Measurements from ENCODE around the gene KCTD5.

DNA sequence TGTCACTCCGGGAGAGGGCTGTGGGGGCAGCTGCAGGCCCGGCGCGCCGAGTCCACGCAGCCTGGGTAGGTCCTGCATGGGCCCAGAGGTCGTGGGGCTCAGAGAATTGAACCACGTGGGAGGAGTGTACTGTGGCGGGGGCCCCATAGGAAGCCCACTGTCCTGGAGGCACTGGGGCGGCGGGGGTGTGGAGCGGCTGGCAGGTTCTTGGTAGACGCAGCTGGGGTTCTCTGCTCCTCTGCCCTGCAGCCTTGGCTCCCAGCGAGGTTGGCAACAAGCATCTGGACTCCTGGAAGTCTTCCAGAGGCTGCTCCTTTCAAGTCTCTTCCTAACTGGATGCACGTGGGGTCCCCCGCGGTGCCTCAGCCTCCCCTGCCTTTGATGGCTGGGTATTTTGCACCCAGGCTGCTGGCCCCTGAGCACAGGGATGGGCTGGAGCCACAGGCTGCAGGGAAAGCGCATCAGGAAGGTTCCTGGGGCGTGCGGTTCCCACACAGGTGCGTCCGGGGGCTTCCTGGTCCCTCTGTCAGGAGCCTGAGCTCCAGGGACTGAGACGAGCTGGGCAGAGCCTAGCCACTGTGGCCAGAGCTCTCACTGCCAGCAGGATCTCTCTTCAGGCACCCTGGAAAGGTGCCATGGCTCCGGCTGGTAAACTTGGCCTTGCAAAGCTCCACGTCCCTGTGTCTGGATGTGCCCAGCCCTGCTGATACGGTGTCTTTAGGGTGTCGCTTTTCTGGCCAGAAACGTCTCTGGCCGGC lies 9.3 kb downstream of the KCTD5 start:
- TF ChIP-seq CTCF (IDR thresholded peaks at IDR 0.05; ENCODE audit: borderline replicate concordance, extremely low read depth, low read length, poor library complexity, severe bottlenecking) (no peak), EZH2 (IDR thresholded peaks at IDR 0.05; ENCODE audit: borderline replicate concordance, low read depth, low read length, severe bottlenecking) (no peak)

Measured in DND-41 (cell line).